ENCODE results near the gene GRHL3. TPM values are rescaled to one million over a fixed set of nuclear protein-coding genes. Genes with fewer than 3 reads are reported as not detected.

The GRHL3 gene
- total RNA-seq, 4 donors from 2014 or later, result not detected

- no peak for TF ChIP-seq CTCF (IDR thresholded peaks at IDR 0.05; ENCODE audit: low read depth)
Measured at GRCh38 chr1:24302209-24302611, 16.9 kb upstream of the GRHL3 start.

DNA sequence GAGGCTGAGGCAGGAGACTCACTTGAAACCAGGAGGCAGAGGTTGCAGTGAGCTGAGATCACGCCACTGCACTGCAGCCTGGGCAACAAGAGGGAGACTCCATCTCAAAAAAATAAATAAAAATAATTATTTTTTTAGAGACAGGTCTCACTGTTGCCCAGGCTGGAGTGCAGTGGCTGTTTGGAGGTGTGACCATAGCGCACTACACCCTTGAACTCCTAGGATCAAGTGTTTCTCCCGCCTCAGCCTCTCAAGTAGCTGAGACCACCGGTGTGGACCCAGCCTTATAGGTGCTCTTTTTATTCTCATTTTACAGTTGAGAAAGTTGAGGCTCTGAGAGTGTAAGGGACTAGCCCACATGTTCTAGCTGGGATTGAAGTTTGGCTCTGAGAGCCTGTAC is 15.6 kb upstream of the GRHL3 start:
- no peak for TF ChIP-seq CTCF (IDR thresholded peaks at IDR 0.05; ENCODE audit: low read depth)

DNA sequence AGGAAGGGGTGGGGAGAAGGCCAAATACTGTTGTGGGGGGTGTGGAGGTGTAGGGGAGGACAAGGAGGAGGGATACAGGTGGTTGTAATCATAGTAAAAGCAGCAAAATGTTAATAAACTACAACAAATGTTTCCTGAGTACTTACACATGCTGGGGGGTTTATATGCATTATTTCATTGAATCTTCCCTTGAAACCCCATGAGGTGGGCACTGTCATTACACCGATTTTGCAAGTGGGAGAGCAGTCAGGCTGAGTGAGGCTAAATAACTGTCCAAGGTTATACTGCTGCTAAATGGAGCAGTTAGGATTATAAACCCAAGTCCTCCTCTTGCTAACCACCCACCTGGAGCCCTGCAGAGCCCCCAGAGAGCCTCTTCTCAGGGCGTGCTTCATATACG is 14.4 kb upstream of the GRHL3 start:
- no peak for TF ChIP-seq CTCF (IDR thresholded peaks at IDR 0.05; ENCODE audit: low read depth)

- no peak for TF ChIP-seq CTCF (IDR thresholded peaks at IDR 0.05; ENCODE audit: low read depth)
Measured at GRCh38 chr1:24308365-24309015, 10.7 kb upstream of the GRHL3 start.

DNA sequence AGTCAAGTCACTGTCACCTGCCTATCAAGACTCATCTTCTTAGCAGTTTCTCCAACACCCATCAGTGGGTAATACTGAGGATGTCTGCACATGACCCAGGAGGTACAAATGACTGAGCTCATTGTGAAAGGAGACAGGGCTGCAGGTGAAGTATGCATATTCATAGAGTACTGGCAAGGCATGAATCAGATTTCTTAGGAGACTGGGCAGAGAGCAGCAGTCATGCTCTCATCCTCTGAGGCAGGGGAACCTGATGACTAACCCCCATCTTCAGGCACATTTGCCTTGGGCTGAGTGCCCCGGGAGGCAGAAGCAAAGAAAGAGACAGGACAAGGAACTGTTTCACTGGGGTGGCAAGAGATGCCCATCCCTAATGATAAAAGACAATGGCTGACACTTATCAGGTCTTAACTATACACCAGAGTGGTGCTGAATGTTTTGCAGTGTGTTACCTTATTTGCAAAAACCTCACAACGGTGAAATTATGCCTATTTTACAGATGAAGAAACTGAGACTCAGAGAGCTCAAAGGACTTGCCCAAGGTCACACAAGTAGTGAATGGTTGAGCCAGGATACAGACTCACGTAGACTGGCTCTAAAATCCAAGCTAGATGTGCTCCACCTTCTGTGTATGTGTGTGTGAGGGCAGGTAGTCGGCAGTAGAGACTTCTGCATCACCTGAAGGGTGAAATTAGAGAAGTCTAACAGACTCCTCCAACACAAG is 9.2 kb upstream of the GRHL3 start:
- no peak for TF ChIP-seq CTCF (IDR thresholded peaks at IDR 0.05; ENCODE audit: low read depth)

DNA sequence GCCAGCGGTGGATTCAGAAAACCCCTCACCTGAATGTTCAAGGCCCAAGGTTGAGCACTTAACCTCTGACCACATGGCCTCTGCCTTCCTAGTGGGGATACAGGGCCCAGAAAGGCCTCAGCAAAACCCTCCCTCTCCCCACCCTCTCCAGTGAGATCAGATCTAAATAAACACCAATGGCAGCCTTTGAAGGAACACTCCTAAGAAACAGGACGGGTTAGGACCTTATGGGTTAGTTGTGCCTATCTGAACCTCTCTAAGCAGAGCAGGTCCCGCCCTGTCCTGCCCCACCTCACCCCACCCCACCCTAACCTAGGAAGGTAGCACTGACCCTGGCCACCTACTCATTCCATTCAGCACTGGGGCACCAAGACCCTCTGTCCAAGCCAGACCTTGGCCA is 7.9 kb upstream of the GRHL3 start:
- TF ChIP-seq CTCF (IDR thresholded peaks at IDR 0.05; ENCODE audit: low read depth), result no peak

- no peak for TF ChIP-seq CTCF (IDR thresholded peaks at IDR 0.05; ENCODE audit: low read depth)
Measured at GRCh38 chr1:24311741-24312140, 7.4 kb upstream of the GRHL3 start.

All from subcutaneous adipose tissue (tissue), 4 donors.